ENCODE data around the gene KIAA0930. TPM values are rescaled to one million over a fixed set of nuclear protein-coding genes. Genes with fewer than 3 reads are reported as not detected.
A peak's percentile ranks its signal among the peaks of the same experiment; 100 is the strongest.

KIAA0930 gene
- total and polyA plus RNA-seq, 2 of the 4 experiments (the other 2 are of a cell fraction): 25.3 to 34.1 TPM

DNA sequence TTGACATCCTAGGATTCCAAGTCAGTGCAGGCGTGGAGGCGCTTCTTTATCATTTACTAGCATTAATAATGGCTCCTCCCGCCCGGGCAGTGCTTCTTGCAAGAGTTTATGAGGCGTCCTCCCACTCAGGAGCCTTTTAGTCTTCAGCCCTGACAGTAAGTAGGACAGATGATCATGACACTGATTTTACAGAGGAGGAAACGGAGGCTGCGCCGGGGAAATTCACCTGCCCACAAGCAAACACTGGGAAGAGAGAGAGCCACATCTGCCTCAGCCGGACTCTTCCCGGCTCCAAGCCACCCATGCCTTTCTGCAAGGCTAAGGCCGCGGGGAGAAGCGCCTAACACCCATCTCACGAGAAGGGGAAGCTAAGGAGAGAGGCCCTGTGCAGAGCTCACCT is 35.9 kb downstream of the KIAA0930 start:
- Histone ChIP-seq H4K5ac (ENCODE audit: low read depth, low read length) (no peak overlapping the region), H3K14ac (replicated peaks; ENCODE audit: low read depth, low read length) (no peak overlapping the region), H3K4ac (ENCODE audit: low read depth, low read length) (no peak overlapping the region), H3K9me1 (ENCODE audit: insufficient read depth, low read length) (peaks cover 29% of the 10 kb centered on the region), H4K20me1 (ENCODE audit: insufficient read depth, low read length) (peaks cover 37% of the 10 kb centered on the region), H2BK5ac (ENCODE audit: low read depth, low read length, poor library complexity, severe bottlenecking) (no peak overlapping the region), H3K23ac (ENCODE audit: low read depth, low read length) (no peak overlapping the region), H3K4me1 (ENCODE audit: control insufficient read depth, insufficient read depth, low read length) (peaks cover 34% of the 10 kb centered on the region), H4K91ac (ENCODE audit: insufficient read depth, low read depth, low read length) (no peak overlapping the region), H2AK9ac (replicated peaks; ENCODE audit: low read depth, low read length, poor library complexity) (no peak overlapping the region), H4K8ac (ENCODE audit: low read depth in 2 of 2, low read length in 2 of 2) (no peak overlapping the region), H3K18ac (ENCODE audit: low read depth, low read length) (no peak overlapping the region), H2BK20ac (ENCODE audit: low read depth, low read length) (no peak overlapping the region), H3K56ac (ENCODE audit: extremely low read depth, insufficient read depth, low read length) (no peak overlapping the region), H3K36me3 (ENCODE audit: control insufficient read depth, insufficient read depth, low read length) (peaks cover 34% of the 10 kb centered on the region), H3K4me3 (ENCODE audit: insufficient read depth, low read depth, low read length) (no peak overlapping the region), H2BK15ac (ENCODE audit: low read depth, low read length) (no peak overlapping the region), H3K79me1 (ENCODE audit: low read depth in 1 of 2, low read length in 2 of 2) (peaks cover 2 to 41% of the 10 kb centered on the region in 2 experiments; a peak in 3 of 4 replicates), H3K9ac (ENCODE audit: low read depth, low read length) (no peak overlapping the region), H3K4me2 (ENCODE audit: low read depth, low read length) (no peak overlapping the region), H2AK5ac (ENCODE audit: low read depth, low read length) (no peak overlapping the region; the same call in 1 of the 2 replicates), H3K27ac (ENCODE audit: insufficient read depth, low read length) (no peak overlapping the region), H3K27me3 (ENCODE audit: control insufficient read depth, insufficient read depth, low read length) (no peaks in the 10 kb centered on the region), H3K9me3 (ENCODE audit: control insufficient read depth, insufficient read depth, low read length) (no peaks in the 10 kb centered on the region), H2AFZ (replicated peaks; ENCODE audit: low read length, poor library complexity) (no peak overlapping the region), H2BK120ac (ENCODE audit: low read depth, low read length) (0 out of 2 replicates have a peak overlapping the region, but pooled peaks have one; percentile 14)
- ChIA-PET POLR2A (ENCODE audit: unreplicated experiment) (no interaction called here), CTCF (no interaction called here)
- TF ChIP-seq POLR2A (IDR thresholded peaks at IDR 0.05; ENCODE audit: low read depth, low read length) (no peak), MAZ (IDR thresholded peaks at IDR 0.05; ENCODE audit: borderline replicate concordance, low read depth, low read length) (no peak), FOS (IDR thresholded peaks at IDR 0.05; ENCODE audit: low read depth, low read length) (no peak), SMC3 (IDR thresholded peaks at IDR 0.05; ENCODE audit: low read depth, low read length) (no peak), MXI1 (IDR thresholded peaks at IDR 0.05; ENCODE audit: borderline replicate concordance, low read depth, low read length) (no peak), RFX5 (IDR thresholded peaks at IDR 0.05; ENCODE audit: low read depth, low read length) (no peak), BHLHE40 (IDR thresholded peaks at IDR 0.05; ENCODE audit: low read depth, low read length) (no peak), CEBPB (IDR thresholded peaks at IDR 0.05; ENCODE audit: low read depth, low read length) (no peak), NFE2L2 (IDR thresholded peaks at IDR 0.05; ENCODE audit: low read depth, low read length) (no peak), MAFK (IDR thresholded peaks at IDR 0.05; ENCODE audit: low read depth, low read length) (no peak)
- TF ChIP-seq, protein P1, sequence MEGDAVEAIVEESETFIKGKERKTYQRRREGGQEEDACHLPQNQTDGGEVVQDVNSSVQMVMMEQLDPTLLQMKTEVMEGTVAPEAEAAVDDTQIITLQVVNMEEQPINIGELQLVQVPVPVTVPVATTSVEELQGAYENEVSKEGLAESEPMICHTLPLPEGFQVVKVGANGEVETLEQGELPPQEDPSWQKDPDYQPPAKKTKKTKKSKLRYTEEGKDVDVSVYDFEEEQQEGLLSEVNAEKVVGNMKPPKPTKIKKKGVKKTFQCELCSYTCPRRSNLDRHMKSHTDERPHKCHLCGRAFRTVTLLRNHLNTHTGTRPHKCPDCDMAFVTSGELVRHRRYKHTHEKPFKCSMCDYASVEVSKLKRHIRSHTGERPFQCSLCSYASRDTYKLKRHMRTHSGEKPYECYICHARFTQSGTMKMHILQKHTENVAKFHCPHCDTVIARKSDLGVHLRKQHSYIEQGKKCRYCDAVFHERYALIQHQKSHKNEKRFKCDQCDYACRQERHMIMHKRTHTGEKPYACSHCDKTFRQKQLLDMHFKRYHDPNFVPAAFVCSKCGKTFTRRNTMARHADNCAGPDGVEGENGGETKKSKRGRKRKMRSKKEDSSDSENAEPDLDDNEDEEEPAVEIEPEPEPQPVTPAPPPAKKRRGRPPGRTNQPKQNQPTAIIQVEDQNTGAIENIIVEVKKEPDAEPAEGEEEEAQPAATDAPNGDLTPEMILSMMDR (conservative IDR thresholded peaks at IDR 0.05; ENCODE audit: low read depth, low read length): no peak
- TF ChIP-seq, protein P2, sequence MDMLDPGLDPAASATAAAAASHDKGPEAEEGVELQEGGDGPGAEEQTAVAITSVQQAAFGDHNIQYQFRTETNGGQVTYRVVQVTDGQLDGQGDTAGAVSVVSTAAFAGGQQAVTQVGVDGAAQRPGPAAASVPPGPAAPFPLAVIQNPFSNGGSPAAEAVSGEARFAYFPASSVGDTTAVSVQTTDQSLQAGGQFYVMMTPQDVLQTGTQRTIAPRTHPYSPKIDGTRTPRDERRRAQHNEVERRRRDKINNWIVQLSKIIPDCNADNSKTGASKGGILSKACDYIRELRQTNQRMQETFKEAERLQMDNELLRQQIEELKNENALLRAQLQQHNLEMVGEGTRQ (IDR thresholded peaks at IDR 0.05; ENCODE audit: low read depth, low read length): no peak
- WGBS, 2 experiments (ENCODE audit: extremely low coverage in 2 of 2, insufficient read length in 1 of 2): 98% methylated on average over 8 of the region's 14 CpGs; no CpG with 5 or more reads in 1 of the 2 experiments
- no peak for ATAC-seq (ENCODE audit: low read depth)
- dilution Hi-C loops (cut with HindIII; ENCODE audit: low sequenced_read_pairs, unreplicated experiment) (no loop called here), in situ Hi-C loops (cut with MboI; ENCODE audit: low sequenced_read_pairs) (no loop called here), intact Hi-C loops (cut with micrococcal nuclease) (loop anchor here (5.0 kb wide), 1 partner anchor 103 kb away; no protein-coding TSS in a partner anchor)
- BruUV-seq (replicated peaks): no TSS peak
- no peak for DNase-seq
